A673 (cell line): ENCODE data around the gene CD86. TPM values are rescaled to one million over a fixed set of nuclear protein-coding genes. Genes with fewer than 3 reads are reported as not detected.

ENCODE experiments used
- BruUV-seq: library from RNA; stranded (reverse); fragments of 400-500 nt; replicated peaks from 2 replicates; lab custom pipeline; 2021; lab: Mats Ljungman, UMichigan
- CTCF ChIA-PET: fragments of 300-600 bp; sonication (Branson Sonifier 250); formaldehyde crosslinking; loops from one replicate; lab custom pipeline; 2022; ENCODE audit warnings: antibody characterized with exemption; lab: Charles Lee
- POLR2A ChIA-PET: fragments of 300-600 bp; sonication (Branson Sonifier 250); formaldehyde crosslinking; loops from one replicate; lab custom pipeline; 2022; ENCODE audit warnings: antibody characterized with exemption; ENCODE audit not compliant: low non-redundant PET; lab: Charles Lee
- DNase-seq: peaks from one replicate; pipeline ENCODE4 v3.0.0-alpha.2; 2015; ENCODE audit warnings: low spot score
- H3K27ac ChIP-seq: fragments of 200-600 bp; sonication (generic); 2 replicates; pipeline ENCODE4 v1.5.1; 2016; ENCODE audit warnings: mixed run types, low read depth, mild to moderate bottlenecking, mixed read lengths, antibody characterized with exemption, low read length; ENCODE audit not compliant: poor library complexity, severe bottlenecking
- H3K27me3 ChIP-seq: fragments of 200-600 bp; sonication (generic); replicated peaks from 2 replicates; pipeline ENCODE4 v1.6.1; 2017; ENCODE audit warnings: mixed run types, low read depth, mild to moderate bottlenecking, mixed read lengths, antibody characterized with exemption, low read length; ENCODE audit not compliant: insufficient read depth, poor library complexity
- H3K36me3 ChIP-seq: fragments of 200-600 bp; sonication (generic); 2 replicates; pipeline ENCODE4 v1.6.1; 2016; ENCODE audit warnings: mixed run types, mild to moderate bottlenecking, mixed read lengths, antibody characterized with exemption, low read length; ENCODE audit not compliant: insufficient read depth, poor library complexity, severe bottlenecking
- H3K4me1 ChIP-seq: fragments of 200-600 bp; sonication (generic); 2 replicates; pipeline ENCODE4 v1.6.1; 2017; ENCODE audit warnings: mixed run types, mild to moderate bottlenecking, mixed read lengths, antibody characterized with exemption, low read length; ENCODE audit not compliant: insufficient read depth, poor library complexity, severe bottlenecking
- H3K4me3 ChIP-seq: fragments of 200-600 bp; sonication (generic); 2 replicates; pipeline ENCODE4 v1.5.1; 2016; ENCODE audit warnings: low read depth, mixed run types, mild to moderate bottlenecking, mixed read lengths, low read length; ENCODE audit not compliant: poor library complexity, severe bottlenecking
- H3K9me3 ChIP-seq: fragments of 200-600 bp; sonication (generic); 2 replicates; pipeline ENCODE4 v1.6.1; 2016; ENCODE audit warnings: mixed run types, low read depth, mild to moderate bottlenecking, mixed read lengths, antibody characterized with exemption, low read length; ENCODE audit not compliant: poor library complexity, severe bottlenecking
- CTCF ChIP-seq: fragments of 300-800, 200-600 bp; sonication (generic); conservative IDR thresholded peaks from 2 replicates; pipeline ENCODE4 v1.5.1; 2017; ENCODE audit warnings: low read depth, mild to moderate bottlenecking, antibody characterized with exemption, low read length, moderate library complexity, mixed read lengths
- EZH2 ChIP-seq: fragments of 200-600 bp; sonication (generic); IDR thresholded peaks from 2 replicates; pipeline ENCODE4 v1.6.1; 2017; ENCODE audit warnings: borderline replicate concordance, low read depth, mild to moderate bottlenecking, mixed read lengths, antibody characterized with exemption, low read length; ENCODE audit not compliant: poor library complexity, severe bottlenecking
- intact Hi-C: fragments of 100-400 bp; cut with micrococcal nuclease; formaldehyde crosslinking; loops from one replicate; pipeline ENCODE4 v1.10.0; 2022; ENCODE audit not compliant: unreplicated experiment
- total RNA-seq: library from RNA; stranded (reverse); gene quantifications from 2 replicates; pipeline ENCODE4 v1.2.3, GENCODE V29; 2021

The CD86 gene
- total RNA-seq, 1 experiment from 2014 or later, result not detected

- intact Hi-C loops, result loop anchor here (10.0 kb wide), 1 partner anchor 214 kb away; no protein-coding TSS in a partner anchor
- POLR2A ChIA-PET, result no interaction called here
- H3K27ac ChIP-seq, result no peak overlapping the region
- no peak for TF ChIP-seq CTCF
- no peak for TF ChIP-seq EZH2
- peaks cover 7% of the 10 kb centered on the region for H3K4me1 ChIP-seq
- H3K4me3 ChIP-seq, result no peak overlapping the region
- CTCF ChIA-PET, result no interaction called here
- no peaks in the 10 kb centered on the region for H3K27me3 ChIP-seq
- H3K9me3 ChIP-seq, result no peaks in the 10 kb centered on the region
- BruUV-seq, result no TSS peak
- no peaks in the 10 kb centered on the region for H3K36me3 ChIP-seq
- no peak for DNase-seq
These were observed 43.4 kb downstream of the CD86 start for GRCh38 chr3:122098611-122099010.

GRCh38 chr3:122099255-122099654 lies 44.1 kb downstream of the CD86 start:
- TF ChIP-seq CTCF (no peak), EZH2 (no peak)
- peaks cover 7% of the 10 kb centered on the region for H3K4me1 ChIP-seq
- POLR2A ChIA-PET, result no interaction called here

GRCh38 chr3:122100083-122100482 lies 44.9 kb downstream of the CD86 start:
- ChIA-PET POLR2A (no interaction called here), CTCF (no interaction called here)
- no peaks in the 10 kb centered on the region for H3K36me3 ChIP-seq
- BruUV-seq, result no TSS peak
- no peak overlapping the region for H3K27ac ChIP-seq
- intact Hi-C loops, result loop anchor here (2.0 to 5.0 kb wide), 4 partner anchors 159 to 579 kb away; partner anchors contain the start of gene POLQ
- no peaks in the 10 kb centered on the region for H3K27me3 ChIP-seq
- no peak for DNase-seq
- no peaks in the 10 kb centered on the region for H3K9me3 ChIP-seq
- no peak overlapping the region for H3K4me3 ChIP-seq
- H3K4me1 ChIP-seq, result peaks cover 7% of the 10 kb centered on the region
- TF ChIP-seq CTCF (no peak), EZH2 (no peak)

More at GRCh38 chr3:122099255-122099654, 44.1 kb downstream of the CD86 start:
- Histone ChIP-seq H3K27me3 (no peaks in the 10 kb centered on the region), H3K36me3 (no peaks in the 10 kb centered on the region), H3K9me3 (no peaks in the 10 kb centered on the region), H3K27ac (no peak overlapping the region), H3K4me3 (no peak overlapping the region)
- DNase-seq, result no peak
- no TSS peak for BruUV-seq
- intact Hi-C loops, result loop anchor here (10.0 kb wide), 1 partner anchor 214 kb away; no protein-coding TSS in a partner anchor
- CTCF ChIA-PET, result no interaction called here
